HG03378 (cell line): ENCODE results near the gene SLC6A2.

Experiments
- ATAC-seq: cut with Tn5 transposase; IDR thresholded peaks from one replicate; pipeline ENCODE4 v1.9.1; 2021; ENCODE audit warnings: mild to moderate bottlenecking, moderate library complexity; ENCODE audit not compliant: unreplicated experiment

SLC6A2 gene

DNA sequence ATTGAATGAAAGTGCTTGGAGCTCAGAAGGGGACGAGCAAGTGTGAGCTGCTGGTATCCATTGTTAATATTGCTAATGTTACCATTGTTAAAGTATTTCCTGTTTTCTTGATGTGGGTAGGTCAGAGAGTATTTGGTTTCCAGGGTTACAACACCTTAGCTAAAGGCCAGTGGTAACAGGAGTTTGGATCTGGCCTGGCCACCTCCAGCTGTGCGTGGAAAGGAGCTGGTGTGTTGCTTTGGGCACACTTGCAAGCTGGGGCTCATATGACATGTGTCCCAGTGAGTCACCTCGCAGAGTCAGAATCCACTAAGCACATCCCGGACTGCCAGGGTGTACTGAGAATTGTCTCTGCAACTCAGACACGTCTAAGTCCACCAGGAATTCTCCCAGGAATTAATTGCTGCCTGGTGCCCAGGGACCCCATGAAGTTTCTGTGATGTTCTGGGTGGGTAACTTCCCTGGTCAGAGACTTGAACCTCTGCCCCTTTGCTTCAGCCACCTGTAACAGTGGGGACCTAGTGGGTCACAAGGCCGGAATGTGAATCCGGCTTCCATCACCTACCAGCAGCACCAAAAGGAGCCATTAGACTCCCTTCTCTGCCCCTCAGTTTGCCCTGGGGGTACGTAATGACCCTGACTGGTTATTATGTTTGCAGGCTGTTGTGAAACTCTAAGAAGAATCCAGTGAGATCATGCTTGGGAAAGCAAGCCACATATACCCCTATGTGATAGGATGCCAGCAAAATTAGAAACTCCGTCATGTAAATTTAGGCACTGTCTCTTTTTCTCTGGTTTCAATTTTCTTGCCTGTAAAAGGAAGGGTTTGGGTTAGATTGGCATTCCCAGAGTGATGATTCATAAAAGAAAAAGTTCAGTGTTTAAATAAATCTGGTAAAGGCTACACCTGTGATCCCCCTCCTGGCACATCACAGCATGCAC lies 12.8 kb downstream of the SLC6A2 start:
- ATAC-seq = no peak

DNA sequence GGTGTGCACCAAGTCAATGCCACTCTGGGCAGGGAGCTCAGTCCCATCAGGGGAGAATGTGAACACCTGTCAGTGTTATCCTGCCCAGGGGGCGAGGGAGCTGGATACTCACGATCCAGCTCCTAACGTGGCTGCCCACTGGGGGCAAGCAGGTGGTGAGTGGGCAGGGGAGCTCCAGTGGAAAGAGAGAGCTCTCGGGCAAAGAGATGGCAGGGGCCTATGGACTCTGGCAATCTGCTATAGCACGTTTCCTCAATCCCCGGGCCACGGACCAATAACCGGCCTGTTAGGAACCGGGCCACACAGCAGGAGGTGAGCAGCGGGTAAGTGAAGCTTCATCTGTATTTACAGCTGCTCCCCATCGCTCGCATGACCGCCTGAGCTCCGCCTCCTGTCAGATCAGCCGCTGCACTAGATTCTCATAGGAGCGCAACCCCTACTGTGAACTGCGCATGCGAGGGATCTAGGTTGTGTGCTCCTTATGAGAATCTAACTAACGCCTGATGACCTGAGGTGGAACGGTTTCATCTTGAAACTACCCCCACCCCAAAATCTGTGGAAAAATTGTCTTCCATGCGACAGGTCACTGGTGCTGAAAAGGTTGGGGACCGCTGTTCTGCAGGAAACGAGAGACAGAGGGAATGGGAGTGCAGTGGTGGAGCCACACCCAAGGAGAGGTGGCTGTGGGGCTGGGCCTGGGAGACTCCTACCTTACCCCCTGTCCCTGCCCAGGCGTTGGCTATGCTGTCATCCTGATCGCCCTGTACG lies 15.6 kb downstream of the SLC6A2 start:
- no peak for ATAC-seq

DNA sequence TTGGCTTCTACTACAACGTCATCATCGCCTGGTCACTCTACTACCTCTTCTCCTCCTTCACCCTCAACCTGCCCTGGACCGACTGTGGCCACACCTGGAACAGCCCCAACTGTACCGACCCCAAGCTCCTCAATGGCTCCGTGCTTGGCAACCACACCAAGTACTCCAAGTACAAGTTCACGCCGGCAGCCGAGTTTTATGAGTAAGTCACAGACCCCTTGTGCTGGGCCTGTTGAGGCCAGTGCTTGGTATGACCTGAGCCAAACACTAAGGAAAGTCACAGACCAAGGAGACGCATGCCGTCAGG lies 16.1 kb downstream of the SLC6A2 start:
- ATAC-seq = no peak

DNA sequence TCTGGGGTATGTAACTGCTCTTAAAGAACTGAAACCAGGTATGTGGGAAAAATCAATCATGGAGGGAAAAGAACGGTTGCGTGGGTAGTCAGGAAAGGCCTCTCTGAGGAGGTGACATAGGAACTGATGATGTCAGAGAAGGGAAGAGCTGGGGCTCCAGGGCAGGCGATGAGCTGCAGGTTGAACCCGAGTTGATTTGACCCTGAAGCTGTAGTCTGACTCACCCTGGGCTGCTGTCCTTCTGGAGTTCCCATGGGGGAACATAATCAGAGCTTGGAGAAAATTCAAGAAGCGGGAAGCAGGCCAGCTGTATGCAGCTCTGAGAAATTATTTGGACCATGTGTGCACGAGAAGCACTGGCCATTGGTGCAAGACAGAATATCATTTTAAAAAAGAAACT lies 16.7 kb downstream of the SLC6A2 start:
- ATAC-seq = no peak

DNA sequence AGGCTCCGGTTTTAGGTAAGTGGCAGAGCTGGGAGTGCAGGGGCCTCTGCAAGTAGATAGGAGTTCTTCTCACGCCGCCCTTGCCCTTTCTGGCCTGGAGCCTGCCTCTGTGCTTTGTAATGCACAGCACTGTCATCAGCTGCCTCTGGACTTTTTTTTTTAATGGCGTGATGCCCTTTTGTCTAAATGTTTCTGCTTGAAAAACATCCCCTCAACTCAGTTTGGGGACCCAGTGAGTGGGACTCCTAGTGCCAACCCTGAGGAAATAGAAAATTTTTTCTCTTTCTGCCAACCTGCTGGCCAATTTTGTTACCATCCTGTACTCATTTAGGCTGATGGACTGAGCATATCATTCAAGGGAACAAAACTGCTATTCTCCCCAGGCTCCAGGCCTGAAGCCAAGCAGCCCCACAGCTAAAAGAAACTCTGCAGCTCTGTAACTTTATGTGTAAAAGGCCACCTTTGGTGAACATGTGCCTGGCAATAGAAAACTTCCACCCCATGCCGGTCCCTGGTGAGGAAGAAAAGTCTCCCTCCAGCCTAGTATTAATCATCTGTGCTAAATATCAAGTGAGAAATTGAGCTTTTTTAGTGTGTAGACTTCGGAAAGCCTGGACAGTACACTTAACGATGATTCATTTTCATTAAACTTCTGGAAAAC lies 22.5 kb downstream of the SLC6A2 start:
- ATAC-seq = no peak

DNA sequence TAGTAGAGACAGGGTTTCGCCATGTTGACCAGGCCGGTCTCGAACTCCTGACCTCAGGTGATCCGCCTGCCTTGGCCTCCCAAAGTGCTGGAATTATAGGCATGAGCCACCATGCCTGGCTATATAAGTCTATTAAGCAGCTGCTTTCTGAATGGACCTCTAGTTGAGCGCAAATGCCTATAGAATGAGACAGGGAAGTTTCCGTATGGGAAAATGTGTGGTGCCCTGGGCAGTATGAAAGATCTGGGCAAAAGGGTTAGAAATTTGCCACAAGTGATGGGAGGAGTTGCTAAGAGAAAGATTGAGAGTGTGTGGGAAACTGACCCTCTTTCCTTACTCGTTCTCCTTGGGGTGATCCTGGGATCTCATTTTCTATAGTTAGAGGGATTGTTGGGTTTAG lies 26.3 kb downstream of the SLC6A2 start:
- ATAC-seq = no peak

DNA sequence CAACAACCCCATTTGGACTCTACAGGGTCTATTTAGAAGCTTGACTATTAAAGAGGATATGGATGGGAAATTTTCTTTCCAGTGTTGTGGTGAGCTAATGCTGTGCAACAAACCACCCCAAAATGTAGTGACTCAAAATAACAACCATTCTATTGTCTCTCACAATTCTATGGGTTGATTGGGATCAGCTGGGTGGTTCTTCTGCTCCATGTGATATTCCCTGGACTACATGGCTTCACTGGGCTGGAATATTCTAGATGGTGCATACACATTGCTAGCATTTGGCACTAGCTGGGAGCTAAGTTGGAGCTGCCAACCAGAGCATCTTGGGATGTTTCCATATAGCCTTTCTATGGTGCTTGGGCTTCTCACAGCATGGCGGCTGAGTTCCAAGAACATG lies 30.2 kb downstream of the SLC6A2 start:
- no peak for ATAC-seq

DNA sequence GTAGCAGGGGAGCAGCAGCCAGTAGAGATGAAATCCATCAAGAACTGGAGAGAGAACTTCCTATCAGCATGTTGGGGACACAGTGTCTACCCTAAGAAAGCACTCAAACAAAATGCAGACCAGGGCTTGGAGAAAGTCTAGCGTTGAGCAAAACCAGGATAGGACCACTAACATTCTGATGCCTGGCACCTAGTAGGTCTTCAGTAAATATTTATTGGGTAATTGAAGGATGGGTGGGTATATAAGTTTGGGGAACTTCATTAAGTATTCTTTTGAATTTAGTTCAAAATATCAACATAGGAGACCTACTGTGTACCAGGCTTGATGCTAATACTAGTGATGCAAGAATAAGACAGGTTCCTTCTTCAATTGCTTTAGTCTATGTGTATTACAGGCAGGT lies 30.9 kb downstream of the SLC6A2 start:
- ATAC-seq = no peak

DNA sequence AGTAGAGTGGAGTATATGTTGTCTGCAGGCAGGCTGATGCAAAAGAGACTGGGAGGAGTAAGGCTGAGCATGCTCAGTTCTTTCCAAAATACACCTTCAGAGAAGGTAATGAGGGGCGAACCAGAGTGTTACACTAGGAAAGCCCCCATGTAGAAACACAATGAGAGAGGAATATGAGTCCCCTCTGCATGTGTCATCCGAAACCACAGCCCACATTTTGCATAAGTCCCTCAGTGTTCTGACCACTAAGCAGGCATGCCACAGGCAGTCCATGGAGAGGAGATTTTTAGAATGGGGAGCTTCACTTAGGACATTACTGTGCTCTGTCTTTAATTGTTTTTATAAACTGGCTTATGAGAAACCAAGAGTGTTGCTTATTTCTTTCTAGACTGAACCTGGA lies 32.0 kb downstream of the SLC6A2 start:
- ATAC-seq = no peak

DNA sequence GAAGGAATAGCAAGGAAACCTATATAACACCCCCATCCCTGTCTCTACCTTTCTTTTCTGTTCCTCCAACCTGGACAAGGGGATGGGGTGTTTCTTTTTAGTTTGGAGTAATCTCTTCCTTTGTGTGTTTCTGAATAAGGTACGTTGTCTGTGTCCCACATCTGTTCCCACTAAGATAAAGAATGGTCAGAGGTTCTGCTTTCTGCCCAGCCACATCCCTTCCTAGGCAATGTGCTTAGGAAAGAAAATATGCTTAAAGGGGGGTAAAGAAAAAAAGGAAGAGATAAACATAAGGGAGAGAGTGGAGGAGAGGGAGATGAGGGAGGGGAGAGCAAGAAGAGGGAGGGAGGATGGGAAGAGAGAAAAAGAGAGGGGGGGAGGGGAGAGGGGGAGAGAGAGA lies 35.1 kb downstream of the SLC6A2 start:
- ATAC-seq = no peak

DNA sequence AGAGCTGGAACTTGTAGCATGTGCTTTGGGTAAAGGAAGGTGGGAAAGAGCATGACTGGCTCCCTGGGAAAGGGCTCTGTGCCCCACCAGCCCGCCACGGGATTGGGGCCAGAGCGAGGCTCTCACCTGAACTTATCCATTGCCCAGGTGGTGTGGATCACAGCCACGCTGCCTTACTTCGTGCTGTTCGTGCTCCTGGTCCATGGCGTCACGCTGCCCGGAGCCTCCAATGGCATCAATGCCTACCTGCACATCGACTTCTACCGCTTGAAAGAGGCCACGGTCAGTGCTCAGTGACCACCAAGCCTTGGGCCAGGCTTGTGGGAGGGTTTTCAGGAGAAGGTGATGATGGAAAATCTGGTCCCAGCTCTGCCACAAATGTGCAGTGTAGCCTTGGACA lies 36.0 kb downstream of the SLC6A2 start:
- no peak for ATAC-seq

DNA sequence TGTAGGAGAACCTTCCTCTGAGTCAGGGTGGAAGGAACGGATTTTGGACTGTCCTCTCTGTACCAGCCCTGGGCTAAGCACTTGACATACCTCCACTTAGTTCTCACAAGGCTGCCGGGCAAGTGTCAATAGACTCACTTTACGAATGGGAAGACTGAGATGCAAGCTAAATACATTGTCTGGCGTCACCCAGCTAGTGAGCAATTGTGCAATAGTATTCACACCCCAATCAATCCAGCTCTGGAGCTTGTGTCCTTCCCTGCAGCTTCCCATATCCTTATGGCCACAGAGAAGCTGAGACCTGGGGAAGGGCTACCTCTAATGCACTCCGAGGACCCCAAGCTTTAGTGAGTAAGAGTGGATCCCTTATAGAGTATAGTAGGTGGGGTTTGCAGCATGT lies 39.8 kb downstream of the SLC6A2 start:
- ATAC-seq = no peak

DNA sequence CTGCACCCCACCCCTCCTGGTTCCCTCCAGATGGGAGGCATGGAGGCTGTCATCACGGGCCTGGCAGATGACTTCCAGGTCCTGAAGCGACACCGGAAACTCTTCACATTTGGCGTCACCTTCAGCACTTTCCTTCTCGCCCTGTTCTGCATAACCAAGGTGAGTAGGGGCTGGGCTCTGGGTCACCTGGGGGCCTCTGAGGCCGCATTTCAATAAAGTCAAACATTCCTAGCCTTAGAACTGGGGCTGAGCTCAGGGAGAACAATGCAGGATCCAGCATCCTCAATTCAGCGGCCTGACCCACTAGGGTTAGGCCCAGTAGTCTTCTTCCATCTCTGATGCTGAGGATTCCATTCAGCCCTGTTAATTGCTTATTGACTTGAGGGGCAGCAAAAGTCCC lies 42.1 kb downstream of the SLC6A2 start:
- no peak for ATAC-seq

DNA sequence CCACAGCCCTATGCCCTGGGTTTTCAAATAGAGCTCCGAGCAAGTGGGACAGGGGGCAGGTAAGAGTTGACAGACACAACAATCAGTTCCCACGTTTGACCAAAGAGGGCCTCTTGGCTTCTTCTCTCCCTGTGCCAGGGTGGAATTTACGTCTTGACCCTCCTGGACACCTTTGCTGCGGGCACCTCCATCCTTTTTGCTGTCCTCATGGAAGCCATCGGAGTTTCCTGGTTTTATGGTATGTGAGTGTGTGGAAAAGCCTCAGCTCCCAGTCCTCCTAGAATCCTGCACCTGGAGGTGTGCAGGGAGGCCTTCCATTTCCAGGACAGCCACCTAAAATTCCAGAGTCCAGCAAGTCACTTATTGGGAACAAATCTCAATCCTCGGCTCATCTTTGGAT lies 42.5 kb downstream of the SLC6A2 start:
- ATAC-seq = no peak

DNA sequence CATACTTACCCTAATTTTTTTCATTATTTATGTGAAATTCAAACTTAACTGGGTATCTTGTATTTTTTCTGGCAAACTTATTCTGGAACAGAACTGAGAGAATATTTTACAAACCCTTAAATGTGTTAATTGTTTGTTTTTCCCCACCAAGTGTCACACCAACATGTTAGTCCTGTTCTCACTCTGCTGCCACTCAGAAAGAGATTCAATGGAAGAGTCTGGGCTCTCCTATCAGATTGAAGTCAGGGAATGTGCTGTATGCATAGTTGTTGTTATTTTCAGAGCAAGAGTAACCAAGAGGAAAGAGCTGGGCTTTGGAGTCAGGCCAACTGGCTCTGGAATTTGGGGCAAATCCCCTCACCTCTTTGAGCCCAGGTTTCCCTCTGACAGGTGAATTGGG lies 43.2 kb downstream of the SLC6A2 start:
- no peak for ATAC-seq

DNA sequence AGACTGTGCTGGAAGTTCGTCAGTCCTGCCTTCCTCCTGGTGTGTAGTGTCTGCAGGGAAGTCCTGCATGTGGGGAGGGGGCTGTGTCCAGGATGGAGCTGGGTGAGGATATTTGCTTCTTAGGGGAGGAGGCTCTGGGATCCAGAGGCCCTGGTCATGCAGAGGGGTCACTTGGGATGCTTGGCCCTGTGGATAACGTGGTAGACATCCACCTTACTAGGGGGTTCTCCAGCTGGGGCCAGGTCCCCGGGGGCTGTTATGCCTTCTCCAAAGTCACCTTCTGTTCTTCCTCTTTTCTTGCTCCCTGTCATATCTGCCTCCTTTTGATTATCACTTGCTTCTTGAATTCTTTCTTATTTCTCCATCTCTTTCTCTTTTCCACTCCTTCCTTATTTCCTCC lies 43.8 kb downstream of the SLC6A2 start:
- no peak for ATAC-seq

DNA sequence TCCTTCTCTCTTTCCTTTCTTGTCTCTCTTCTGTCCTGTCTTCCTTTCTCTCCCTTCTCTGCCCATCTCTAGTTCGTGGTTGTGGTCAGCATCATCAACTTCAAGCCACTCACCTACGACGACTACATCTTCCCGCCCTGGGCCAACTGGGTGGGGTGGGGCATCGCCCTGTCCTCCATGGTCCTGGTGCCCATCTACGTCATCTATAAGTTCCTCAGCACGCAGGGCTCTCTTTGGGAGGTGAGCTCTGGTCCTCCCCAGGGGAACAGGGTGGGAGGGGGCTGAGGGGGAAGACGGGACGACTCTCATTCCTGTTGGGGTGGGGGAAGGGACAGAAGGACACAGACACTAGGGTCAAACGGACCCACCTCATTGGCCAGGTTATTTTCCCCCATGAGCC lies 44.3 kb downstream of the SLC6A2 start:
- ATAC-seq = no peak

DNA sequence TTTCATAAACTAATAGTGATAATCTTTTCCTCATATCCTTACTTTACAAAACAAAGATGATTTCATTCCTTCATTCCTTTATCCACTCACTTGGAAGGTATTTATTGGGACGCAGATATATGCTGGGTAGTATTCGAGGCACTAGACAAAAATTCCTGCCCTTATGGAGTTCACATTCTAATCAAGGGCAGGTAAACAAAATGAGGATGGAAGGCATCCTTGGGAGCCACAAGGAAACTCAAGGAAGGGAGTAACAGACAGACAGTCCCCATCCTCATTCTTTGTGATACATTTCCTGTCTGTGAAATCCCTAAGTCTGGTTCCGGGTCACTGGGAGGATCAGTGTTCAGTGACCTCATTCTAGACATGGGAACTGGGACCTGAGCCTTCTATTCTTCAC lies 45.2 kb downstream of the SLC6A2 start:
- ATAC-seq = no peak

DNA sequence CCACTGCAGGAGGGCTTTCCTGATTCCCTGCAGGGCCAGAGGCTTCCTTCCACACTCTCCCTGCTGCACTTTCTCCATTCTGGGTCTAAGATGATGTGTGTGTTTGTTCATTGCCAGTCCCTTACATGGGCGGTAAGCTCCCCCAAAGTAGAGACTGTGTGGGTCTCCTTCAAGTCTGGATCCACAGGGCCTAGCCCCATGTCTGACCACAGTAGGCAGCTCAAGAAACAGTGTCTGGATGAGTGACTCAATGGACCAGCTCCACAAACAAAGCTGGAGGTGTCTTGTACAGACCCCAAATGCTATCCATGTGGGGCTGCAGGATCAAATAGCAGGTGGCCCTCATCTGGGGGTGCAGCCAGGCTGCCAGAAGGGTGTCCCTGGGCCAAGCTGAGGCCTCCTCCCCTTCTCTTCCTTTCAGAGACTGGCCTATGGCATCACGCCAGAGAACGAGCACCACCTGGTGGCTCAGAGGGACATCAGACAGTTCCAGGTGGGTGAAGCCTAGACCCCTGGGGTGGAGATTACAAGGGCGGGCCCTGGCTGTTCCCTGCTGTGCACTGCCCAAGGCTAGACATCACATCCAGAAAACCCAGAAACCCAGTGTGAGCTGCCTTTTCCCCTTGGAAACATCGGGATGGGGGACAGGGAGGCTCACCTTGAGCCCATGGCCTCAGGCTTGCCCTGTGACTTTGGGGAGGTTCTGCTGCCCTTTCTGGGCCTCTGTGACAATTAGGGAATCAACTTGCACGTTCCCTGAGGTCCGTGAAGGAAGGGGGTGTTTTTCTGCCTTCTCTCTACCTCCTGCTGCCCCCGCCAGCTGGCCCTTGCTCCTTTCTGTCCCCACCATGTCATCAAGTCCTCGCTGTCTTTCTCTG lies 45.9 kb downstream of the SLC6A2 start:
- no peak for ATAC-seq

DNA sequence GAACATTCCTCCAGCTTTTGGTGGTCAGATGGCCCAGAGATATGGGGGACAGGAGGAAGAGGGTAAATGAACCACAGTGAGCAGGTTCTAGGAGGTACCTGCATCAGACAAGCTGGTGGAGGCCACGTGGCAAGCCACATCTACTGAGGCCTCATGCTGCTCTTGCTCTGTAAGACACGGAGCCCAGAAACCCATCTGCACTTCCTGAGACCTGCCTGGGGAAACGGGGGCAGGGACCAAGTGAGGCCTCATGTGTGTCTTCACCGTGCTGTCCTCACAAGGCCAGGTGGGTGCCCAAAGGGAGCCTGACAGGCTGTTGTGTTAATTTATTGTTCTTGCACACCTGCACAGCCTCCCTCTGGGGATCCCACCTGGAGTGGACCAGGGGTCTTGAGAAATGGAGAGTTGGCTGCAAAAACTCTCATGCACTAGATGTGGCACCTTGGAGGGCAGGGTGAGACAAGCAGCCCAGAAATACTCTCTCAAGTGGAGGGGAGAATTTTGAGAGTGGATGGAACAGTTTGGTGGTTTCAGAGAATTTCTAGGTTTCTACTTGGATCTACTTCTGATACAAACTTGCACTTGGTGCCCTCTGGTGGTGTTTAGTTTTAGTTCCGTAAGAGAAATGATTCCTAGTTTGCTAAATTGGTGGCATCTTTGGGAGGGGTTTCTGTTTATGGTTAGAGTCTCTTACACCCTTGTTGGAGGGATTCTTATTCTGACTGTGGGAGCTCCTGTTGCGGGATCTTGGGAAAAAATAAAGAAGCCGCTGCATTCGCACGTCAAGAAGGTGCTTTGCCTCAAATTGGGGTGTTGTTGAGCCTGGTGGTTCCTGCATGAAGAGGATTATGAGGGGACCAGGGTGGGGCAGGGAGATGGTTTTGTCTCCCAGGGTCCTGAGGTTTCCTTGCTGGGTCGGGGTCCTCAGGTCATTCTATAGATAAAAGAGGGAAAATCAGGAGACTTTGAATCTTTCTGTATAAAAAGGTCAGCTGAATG lies 47.5 kb downstream of the SLC6A2 start:
- ATAC-seq = no peak
